ENCODE results near the gene IGBP1. TPM values are rescaled to one million over a fixed set of nuclear protein-coding genes. Genes with fewer than 3 reads are reported as not detected.
"Not testable (repeated sequence)": the region's sequence is repeated elsewhere in the genome, so short reads cannot be mapped to it uniquely, and the experiment has no call there.

IGBP1 gene
- total RNA-seq, result 10 to 100 TPM; 24.2 to 30.9 TPM
- long read RNA-seq, donor 1, transcript IGBP1-201 (6 exons, 1,862 nt), result major isoform, 6 of 9 reads
- long read RNA-seq, donor 1, partial matches to known transcripts, result 0 of 9 reads
- long read RNA-seq, donor 1, other reads (novel, unspliced or antisense), result 3 of 9 reads
- long read RNA-seq, donor 2, transcript IGBP1-201 (6 exons, 1,862 nt), result major isoform, 74 of 80 reads
- long read RNA-seq, donor 2, partial matches to known transcripts, result 1 of 80 reads
- long read RNA-seq, donor 2, other reads (novel, unspliced or antisense), result 3 of 80 reads

- peak; percentile 95 for DNase-seq (ENCODE audit: low spot score)
- intact Hi-C loops (cut with DNase I), result no loop called here
Measured at GRCh38 chrX:70133303-70134115, at the start of gene IGBP1. IGBP1 (plus strand) TSS chrX:70133447; CDS start chrX:70133948, 501 bp downstream.

DNA sequence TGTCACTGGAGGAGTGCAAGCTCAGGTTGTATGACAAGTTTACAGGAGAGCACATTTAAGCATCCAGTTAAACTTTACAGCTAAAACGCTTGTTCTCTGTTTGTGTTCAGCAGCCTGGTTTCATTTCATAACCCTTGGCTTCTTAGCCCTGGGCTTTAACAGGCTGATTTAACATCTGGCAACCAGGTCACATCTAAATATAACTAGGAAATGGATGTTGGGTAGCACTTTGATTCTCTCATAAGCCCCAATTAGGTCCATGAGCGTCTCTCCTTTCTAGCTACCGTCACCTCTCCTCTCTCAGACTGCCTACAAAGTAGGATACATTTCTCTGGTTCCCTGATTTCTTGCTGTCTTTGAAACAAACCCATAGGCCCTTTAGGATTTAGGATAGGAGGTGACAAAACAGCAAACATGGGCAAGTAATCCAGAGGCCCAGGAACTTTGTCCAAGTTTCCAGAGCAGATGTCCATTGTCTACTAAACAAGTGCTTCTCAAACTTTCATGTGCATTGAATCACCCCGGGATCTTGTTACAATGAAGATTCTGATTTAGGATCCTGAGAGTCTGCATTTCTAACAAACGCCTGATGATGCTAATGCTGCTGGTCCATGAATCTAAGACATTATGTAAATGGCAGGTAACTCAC is 48.5 kb upstream of the IGBP1 start:
- DNase-seq (ENCODE audit: low spot score), result no peak
- intact Hi-C loops (cut with DNase I), result no loop called here

- intact Hi-C loops (cut with DNase I), result no loop called here
- no peak for DNase-seq (ENCODE audit: low spot score)
Measured at GRCh38 chrX:70087857-70088630, 45.2 kb upstream of the IGBP1 start.

GRCh38 chrX:70088751-70089150 is 44.5 kb upstream of the IGBP1 start:
- DNase-seq (ENCODE audit: low spot score), result no peak
- intact Hi-C loops (cut with DNase I), result no loop called here

GRCh38 chrX:70089604-70090297 is 43.5 kb upstream of the IGBP1 start:
- no peak for DNase-seq (ENCODE audit: low spot score)
- intact Hi-C loops (cut with DNase I), result loop anchor here (5.0 to 10.0 kb wide), 2 partner anchors 555 to 1342 kb away; no protein-coding TSS in a partner anchor

GRCh38 chrX:70092247-70092646 is 41.0 kb upstream of the IGBP1 start:
- no peak for DNase-seq (ENCODE audit: low spot score)
- intact Hi-C loops (cut with DNase I), result loop anchor here (5.0 to 10.0 kb wide), 2 partner anchors 557 to 1345 kb away; no protein-coding TSS in a partner anchor

- intact Hi-C loops (cut with DNase I), result loop anchor here in 1 of 2 donors (10.0 kb wide), 1 partner anchor 561 kb away; no protein-coding TSS in a partner anchor
- no peak for DNase-seq (ENCODE audit: low spot score)
Measured at GRCh38 chrX:70096052-70096451, 37.2 kb upstream of the IGBP1 start.

- intact Hi-C loops (cut with DNase I), result no loop called here
- no peak for DNase-seq (ENCODE audit: low spot score)
Measured at GRCh38 chrX:70105229-70105628, 28.0 kb upstream of the IGBP1 start.

- intact Hi-C loops (cut with DNase I); DNase-seq (ENCODE audit: low spot score): not testable (repeated sequence)
Measured at GRCh38 chrX:70111436-70112026, 21.7 kb upstream of the IGBP1 start.

- no peak for DNase-seq (ENCODE audit: low spot score)
- intact Hi-C loops (cut with DNase I), result no loop called here
Measured at GRCh38 chrX:70117738-70118137, 15.5 kb upstream of the IGBP1 start.

DNA sequence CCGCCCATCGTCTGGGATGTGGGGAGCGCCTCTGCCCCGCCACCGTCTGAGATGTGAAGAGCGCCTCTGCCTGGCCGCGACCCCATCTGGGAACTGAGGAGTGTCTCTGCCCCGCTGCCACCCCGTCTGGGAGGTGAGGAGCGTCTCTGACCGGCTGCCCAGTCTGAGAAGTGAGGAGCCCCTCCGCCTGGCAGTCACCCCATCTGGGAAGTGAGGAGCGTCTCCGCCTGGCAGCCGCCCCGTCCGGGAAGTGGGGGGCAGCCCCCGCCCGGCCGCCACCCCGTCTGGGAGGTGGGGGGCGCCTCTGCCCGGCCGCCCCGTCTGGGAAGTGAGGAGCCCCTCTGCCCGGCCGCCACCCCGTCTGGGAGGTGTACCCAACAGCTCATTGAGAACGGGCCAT is 10.2 kb upstream of the IGBP1 start:
- DNase-seq (ENCODE audit: low spot score); intact Hi-C loops (cut with DNase I): not testable (repeated sequence)

GRCh38 chrX:70124678-70125077 is 8.6 kb upstream of the IGBP1 start:
- no peak for DNase-seq (ENCODE audit: low spot score)
- intact Hi-C loops (cut with DNase I), result no loop called here

- intact Hi-C loops (cut with DNase I), result no loop called here
- no peak for DNase-seq (ENCODE audit: low spot score)
Measured at GRCh38 chrX:70128071-70128470, 5.2 kb upstream of the IGBP1 start.

DNA sequence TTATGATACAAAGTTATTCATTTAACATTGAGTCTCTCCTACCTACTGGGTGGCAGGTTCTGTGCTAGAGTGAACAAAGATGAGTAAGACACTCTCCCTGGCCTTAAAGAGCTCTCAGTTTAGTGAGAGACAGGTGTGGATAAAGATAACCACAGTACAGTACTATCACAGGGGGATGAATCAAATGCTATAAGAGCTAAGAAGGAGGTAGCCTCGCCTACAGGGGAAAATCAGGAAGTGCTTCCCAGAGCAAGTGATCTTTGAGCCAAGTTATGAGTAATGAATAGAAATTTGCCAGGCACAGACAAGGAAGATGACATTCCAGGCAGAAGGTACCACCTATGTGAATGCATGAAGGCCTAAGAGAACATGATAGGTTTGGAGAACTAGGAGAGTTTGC is 3.4 kb upstream of the IGBP1 start:
- DNase-seq (ENCODE audit: low spot score), result no peak
- intact Hi-C loops (cut with DNase I), result no loop called here

- no peak for DNase-seq (ENCODE audit: low spot score)
- intact Hi-C loops (cut with DNase I), result no loop called here
Measured at GRCh38 chrX:70132224-70132623, 1.0 kb upstream of the IGBP1 start.

- DNase-seq (ENCODE audit: low spot score), result no peak
- intact Hi-C loops (cut with DNase I), result no loop called here
Measured at GRCh38 chrX:70132877-70133302, 357 bp upstream of the IGBP1 start.

GRCh38 chrX:70134116-70134477 is 850 bp downstream of the IGBP1 start:
- DNase-seq (ENCODE audit: low spot score), result no peak
- intact Hi-C loops (cut with DNase I), result no loop called here

- no peak for DNase-seq (ENCODE audit: low spot score)
- intact Hi-C loops (cut with DNase I), result no loop called here
Measured at GRCh38 chrX:70138622-70139021, 5.4 kb downstream of the IGBP1 start.

Data from posterior vena cava (tissue), 2 donors.